Ovary (tissue), 3 donors: ENCODE results near the gene CCDC152.

Experiments used
- EP300 ChIP-seq: sonication (generic); formaldehyde crosslinking; IDR thresholded peaks from one replicate; pipeline ENCODE4 v1.6.1; 2017; ENCODE audit warnings: antibody characterized with exemption
- TF ChIP-seq, protein P1 (sequence below), 3 donors: fragments of 450-650 bp in 2 of 3; fragments of 200-600 bp in 1 of 3; IDR thresholded peaks; one replicate each; pipeline versions ENCODE4 v1.5.1 to v1.8.0; 2016 to 2022; ENCODE audit warnings: antibody characterized with exemption in 3 of 3, mild to moderate bottlenecking in 1 of 3
- donor health status: DM: no; HTN: no; CAD: no.

DNA sequence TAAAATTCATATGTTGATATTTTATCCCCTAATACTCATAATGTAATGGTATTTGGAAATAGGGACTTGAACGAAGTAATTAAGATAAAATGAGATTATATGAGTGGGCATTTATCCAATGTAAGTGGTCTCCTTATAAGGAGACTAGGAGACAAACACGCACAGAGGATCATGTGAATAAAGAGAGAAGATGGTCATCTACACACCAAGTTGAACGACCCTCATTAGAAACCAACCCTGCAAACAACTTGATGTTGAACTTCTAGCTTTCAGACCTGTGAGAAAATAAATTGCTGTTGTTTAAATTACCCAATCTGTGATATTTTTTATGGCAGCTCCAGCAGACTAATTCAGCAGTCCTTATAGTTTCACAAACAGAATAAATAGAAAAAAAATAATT, 82.6 kb downstream of the CCDC152 start:
- TF ChIP-seq, protein P1, sequence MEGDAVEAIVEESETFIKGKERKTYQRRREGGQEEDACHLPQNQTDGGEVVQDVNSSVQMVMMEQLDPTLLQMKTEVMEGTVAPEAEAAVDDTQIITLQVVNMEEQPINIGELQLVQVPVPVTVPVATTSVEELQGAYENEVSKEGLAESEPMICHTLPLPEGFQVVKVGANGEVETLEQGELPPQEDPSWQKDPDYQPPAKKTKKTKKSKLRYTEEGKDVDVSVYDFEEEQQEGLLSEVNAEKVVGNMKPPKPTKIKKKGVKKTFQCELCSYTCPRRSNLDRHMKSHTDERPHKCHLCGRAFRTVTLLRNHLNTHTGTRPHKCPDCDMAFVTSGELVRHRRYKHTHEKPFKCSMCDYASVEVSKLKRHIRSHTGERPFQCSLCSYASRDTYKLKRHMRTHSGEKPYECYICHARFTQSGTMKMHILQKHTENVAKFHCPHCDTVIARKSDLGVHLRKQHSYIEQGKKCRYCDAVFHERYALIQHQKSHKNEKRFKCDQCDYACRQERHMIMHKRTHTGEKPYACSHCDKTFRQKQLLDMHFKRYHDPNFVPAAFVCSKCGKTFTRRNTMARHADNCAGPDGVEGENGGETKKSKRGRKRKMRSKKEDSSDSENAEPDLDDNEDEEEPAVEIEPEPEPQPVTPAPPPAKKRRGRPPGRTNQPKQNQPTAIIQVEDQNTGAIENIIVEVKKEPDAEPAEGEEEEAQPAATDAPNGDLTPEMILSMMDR (IDR thresholded peaks at IDR 0.05): no peak
- TF ChIP-seq EP300: no peak
